Medulla oblongata (tissue), 1 donor: ENCODE measurements around the gene MGRN1.

ENCODE experiments used
- DNase-seq: peaks from one replicate; pipeline ENCODE4 v3.0.0-alpha.2; 2015; ENCODE audit errors: extremely low spot score

MGRN1 gene

DNA sequence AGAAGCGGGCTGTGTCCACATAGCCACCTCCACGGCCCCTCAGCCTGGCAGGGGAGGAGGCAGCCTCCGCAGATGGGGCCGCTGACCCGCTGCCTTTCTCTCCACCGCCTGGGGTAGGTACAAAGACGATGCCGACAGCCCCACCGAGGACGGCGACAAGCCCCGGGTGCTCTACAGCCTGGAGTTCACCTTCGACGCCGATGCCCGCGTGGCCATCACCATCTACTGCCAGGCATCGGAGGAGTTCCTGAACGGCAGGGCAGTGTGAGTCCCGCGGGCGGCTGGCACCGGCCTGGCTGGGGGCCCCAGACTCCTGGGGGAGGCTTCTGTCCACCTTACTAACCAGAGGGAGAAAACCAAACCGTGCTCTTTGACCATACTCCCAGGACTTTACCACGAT is 27.9 kb downstream of the MGRN1 start:
- no peak for DNase-seq

- DNase-seq, result no peak
These were observed 29.7 kb downstream of the MGRN1 start for GRCh38 chr16:4654011-4654963.

GRCh38 chr16:4654964-4655590 is 30.5 kb downstream of the MGRN1 start:
- no peak for DNase-seq

GRCh38 chr16:4655801-4656200 is 31.2 kb downstream of the MGRN1 start:
- no peak for DNase-seq

GRCh38 chr16:4656221-4656620 is 31.6 kb downstream of the MGRN1 start:
- DNase-seq, result no peak

DNA sequence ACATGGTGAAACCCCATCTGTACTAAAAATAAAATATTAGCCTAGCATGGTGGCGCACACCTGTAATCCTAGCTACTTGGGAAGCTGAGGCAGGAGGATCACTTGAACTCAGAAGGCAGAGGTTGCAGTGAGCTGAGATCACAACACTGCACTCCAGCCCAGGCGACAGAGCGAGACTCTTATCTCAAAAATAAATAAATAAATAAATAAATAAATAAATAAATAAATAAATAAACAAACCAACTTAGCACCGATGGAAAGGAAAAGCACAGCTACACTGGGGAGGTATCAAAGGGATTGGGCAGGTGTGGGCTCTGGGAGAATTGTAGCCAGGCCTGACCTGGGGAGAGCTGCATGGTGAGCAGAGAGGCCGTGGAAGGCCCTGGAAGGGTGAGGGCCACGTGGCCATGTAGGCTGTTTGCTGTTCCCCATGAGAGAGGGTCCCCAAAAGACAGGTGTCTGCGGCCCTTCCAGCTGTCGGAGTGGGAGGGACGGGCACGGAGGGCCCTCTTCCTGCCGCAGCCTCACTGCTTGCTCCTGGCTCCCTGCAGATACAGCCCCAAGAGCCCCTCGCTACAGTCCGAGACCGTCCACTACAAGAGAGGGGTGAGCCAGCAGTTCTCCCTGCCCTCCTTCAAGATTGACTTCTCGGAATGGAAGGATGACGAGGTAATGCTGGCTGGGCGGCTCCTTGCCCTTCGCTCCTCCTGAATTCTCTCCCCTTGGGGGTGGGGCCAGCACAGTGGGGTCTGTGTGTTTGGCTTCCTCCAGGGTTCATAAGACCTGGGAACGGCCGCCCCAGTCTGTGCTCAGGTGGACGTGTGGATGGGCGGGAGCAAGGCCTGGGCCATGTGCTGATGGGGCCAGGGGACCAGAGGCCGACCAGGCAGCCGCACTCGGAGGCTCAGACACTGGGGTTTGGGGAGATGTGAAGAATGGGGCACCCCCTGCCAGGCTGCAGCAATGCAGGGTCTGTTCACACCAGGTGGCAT is 32.4 kb downstream of the MGRN1 start:
- no peak for DNase-seq

DNA sequence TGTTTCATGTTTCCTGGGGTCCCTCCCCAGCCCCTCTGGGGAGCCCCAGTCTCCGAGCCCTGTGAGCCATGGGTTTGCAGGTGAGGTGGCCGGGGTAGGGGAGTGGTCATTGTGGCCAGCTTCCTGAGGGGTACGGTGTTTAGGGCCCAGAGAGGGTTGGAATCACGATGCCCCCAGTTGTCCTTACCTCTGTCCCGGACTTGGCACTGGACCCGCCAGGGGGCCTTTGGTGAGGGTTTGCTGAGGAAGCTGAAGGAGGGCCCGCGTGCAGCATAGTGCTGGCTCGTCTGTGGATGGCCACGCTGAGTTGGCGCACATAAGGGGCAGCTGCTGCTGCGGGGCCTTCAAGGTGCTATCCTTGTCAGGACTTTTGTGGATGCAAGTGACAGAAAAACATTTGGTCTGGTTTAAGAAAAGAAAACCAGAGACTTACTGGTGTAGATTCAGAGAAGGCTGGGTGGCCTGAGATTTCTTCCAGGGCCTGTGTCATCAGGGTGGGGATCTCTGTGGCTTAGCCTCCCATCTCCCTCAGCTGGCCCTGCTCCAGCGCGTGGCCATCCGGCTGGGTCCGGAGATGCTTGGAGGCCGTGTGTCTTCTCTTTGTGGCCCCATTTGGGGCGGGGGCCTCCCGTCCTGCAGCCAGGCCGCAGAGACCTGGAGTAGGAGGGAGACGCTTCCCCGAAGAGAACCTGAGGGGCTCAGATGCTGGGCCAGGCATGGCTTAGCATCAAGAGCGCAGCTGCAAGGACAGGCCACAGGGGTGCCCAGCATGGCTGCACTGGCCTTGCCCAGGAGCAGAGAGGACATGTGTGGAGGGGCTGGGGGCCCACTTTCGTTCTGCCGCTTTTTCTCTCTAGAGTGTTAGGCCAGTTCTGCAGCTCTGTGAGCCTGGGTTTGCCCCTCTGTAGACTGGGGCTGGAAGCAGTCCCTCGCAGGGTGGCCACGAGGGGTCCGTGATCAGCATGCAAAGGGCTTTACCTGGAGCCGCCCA is 35.0 kb downstream of the MGRN1 start:
- no peak for DNase-seq

DNA sequence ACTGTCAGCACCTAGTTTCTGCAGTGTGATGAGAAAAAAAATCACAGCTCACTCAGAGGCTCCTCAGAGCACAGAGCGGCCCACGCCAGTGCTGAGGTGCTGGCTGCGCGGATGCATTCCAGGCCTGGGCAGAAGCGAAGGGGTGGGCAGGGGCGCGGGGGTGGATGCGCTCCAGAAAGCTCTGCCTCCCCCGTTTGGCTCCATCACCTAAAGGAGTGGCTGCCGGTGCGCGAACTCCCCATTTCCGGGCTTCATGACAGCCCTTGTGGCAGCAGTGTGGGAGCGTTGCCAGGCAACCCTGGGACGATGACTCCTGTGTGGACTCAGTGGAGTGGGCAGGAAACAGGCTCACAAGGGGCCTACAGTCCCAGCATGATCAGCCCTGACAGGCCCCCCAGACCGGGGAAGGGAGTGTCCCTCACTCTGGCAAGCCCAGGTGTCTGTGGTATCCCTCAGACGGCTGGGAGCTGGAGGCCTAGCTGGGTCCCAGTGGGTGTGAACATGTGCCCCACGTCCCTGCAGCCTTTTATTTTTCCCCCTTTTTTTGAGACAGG is 35.9 kb downstream of the MGRN1 start:
- peak; percentile 54 for DNase-seq

GRCh38 chr16:4661661-4662060 is 37.0 kb downstream of the MGRN1 start:
- DNase-seq, result peak; percentile 75

DNA sequence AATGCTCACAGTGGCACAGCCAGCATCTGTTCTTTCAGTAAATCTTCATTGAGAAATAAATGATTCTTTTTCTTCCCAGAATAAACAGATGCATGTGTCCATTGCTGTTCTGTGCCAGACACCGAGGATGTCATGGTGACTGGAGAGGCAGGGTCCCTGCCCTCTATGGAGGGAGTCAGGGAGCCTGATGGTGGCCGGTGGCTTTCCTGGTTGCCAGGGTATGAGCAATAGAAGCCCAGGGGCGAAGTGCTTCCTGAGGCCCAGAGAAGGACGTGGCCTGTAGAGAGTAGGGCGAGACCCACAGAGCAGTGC is 38.8 kb downstream of the MGRN1 start:
- DNase-seq, result peak; percentile 63

GRCh38 chr16:4663777-4664465 is 39.3 kb downstream of the MGRN1 start:
- DNase-seq, result peak; percentile 93

DNA sequence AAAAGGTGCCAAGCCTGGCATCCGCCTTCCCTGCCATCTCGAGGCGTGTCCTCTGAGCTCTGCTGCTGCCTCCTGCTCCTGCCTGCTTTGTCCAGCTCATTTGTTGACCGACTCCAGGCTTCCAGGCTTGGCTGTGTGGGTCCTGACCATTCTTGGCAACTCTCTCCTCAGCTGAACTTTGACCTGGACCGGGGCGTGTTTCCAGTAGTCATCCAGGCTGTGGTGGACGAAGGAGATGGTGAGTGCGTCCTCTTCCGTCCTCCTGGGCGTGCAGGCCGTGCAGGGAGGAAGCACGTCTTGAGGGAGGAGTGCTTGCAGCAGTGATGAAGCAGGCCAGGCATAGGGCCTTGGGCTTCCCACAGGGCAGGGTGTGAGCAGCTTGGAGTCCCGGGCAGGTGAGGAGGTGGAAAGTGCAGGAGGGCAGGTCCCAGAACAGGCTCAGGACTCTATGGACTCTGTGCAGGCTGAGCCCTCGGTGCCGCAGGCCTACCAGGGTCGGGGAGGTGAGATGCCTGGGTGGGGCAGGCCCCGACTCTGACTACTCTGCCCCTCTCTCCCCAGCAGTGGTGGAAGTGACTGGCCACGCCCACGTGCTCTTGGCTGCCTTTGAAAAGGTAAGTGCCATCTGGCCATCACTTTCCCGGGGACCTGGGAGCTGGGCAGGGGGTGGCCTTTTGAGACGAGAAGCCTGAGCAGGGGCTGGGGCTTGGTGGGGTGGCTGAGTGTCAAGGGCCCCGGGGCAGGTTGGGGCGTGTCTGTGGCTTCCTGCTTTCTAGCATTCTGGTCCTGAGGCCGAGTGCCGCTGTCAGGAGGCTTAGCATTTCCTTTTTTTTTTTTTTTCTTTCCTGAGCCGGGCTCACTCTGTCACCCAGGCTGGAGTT is 40.2 kb downstream of the MGRN1 start:
- DNase-seq, result no peak

DNA sequence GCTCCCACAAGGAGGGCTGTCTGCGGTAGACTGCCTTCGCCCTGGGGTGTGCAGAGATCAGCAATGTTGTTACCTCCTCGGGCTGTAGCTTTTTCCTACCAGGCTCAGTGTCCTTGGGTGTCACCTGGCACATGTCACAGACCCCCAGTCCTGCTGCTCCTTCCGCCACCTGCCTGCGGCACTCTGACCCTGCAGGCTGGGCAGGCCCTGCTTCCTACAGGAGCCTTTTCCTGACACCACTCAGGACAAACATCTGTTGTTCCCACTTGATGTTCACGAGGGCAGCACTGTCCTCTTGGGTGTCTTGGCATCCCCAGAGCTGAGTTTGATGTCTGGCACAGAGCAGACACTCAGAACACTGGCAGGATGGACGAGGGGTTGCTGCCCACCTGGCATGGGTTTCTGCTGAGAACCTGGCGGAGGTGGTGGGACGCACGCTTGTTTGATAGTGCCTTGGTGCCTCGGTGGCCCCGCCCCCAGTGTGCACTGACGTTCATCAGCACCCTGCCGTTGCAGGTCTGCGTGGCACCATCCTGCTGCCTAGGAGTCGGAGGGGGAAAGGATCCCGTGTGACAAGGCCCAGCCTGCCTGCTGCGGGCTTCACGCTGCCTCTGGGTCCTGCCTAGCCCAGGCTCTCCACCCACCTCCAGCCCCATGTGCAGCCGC is 42.0 kb downstream of the MGRN1 start:
- DNase-seq, result no peak

GRCh38 chr16:4667203-4667963 is 42.8 kb downstream of the MGRN1 start:
- no peak for DNase-seq

GRCh38 chr16:4668313-4668960 is 43.8 kb downstream of the MGRN1 start:
- no peak for DNase-seq

DNA sequence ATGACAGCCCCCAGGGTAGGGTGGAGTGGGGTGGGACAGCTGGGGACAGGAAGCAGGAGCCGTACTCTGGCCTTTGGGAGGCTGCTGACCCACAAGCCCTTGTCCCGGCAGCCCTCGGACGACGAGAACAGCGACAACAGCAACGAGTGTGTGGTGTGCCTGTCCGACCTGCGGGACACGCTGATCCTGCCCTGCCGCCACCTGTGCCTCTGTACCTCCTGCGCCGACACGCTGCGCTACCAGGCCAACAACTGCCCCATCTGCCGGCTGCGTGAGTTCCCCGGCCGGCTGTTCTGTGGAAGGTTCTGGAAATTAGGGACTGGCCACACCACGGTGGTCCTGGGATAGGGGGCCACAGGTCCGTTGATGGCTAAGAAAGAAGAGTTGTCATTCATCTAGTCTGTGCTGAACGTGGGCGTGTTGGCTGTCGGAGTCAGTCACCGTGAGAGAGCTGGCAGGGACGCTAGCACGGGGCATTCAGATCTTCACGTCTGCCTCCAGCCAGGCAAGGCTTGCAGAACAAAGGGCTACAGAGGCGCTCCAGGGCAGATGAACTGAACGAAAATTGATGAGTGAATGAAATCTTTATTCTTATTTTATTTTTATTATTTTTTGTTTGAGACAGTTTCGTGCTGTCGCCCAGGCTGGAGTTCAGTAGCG is 48.9 kb downstream of the MGRN1 start:
- DNase-seq, result peak; percentile 72
